ENCODE measurements around the gene ASB15.
A peak's percentile ranks its signal among the peaks of the same experiment; 100 is the strongest.
"Not testable (repeated sequence)": the region's sequence is repeated elsewhere in the genome, so short reads cannot be mapped to it uniquely, and the experiment has no call there.

Gene ASB15

GRCh38 chr7:123601530-123601929 is at the start of gene ASB15:
ASB15 (plus strand) TSS chr7:123601821; CDS start chr7:123614503, 12,682 bp downstream.
- no peaks in the 10 kb centered on the region for H3K4me1 ChIP-seq (ENCODE audit: control insufficient read depth, insufficient read depth, low read length)
- H3K9me3 ChIP-seq (ENCODE audit: control insufficient read depth, insufficient read depth, low read length): no peaks in the 10 kb centered on the region
- no peak within 1 kb of the TSS for H3K9ac ChIP-seq (ENCODE audit: low read depth, low read length)
- no peak within 1 kb of the TSS for H3K4me3 ChIP-seq (ENCODE audit: low read depth, low read length)
- H3K27me3 ChIP-seq (ENCODE audit: control insufficient read depth, insufficient read depth, low read length): no peaks in the 10 kb centered on the region
- no peaks in the 10 kb centered on the region for H3K36me3 ChIP-seq (ENCODE audit: control insufficient read depth, insufficient read depth, low read length)

GRCh38 chr7:123552134-123552533 is 49.5 kb upstream of the ASB15 start:
- H3K27me3 ChIP-seq (ENCODE audit: control insufficient read depth, insufficient read depth, low read length); H3K9ac ChIP-seq (ENCODE audit: low read depth, low read length); H3K4me1 ChIP-seq (ENCODE audit: control insufficient read depth, insufficient read depth, low read length); H3K4me3 ChIP-seq (ENCODE audit: low read depth, low read length); H3K36me3 ChIP-seq (ENCODE audit: control insufficient read depth, insufficient read depth, low read length); H3K9me3 ChIP-seq (ENCODE audit: control insufficient read depth, insufficient read depth, low read length): not testable (repeated sequence)

GRCh38 chr7:123552641-123553040 is 49.0 kb upstream of the ASB15 start:
- Histone ChIP-seq H3K4me1 (ENCODE audit: control insufficient read depth, insufficient read depth, low read length) (no peaks in the 10 kb centered on the region), H3K9ac (ENCODE audit: low read depth, low read length) (no peak overlapping the region), H3K9me3 (ENCODE audit: control insufficient read depth, insufficient read depth, low read length) (no peaks in the 10 kb centered on the region), H3K27me3 (ENCODE audit: control insufficient read depth, insufficient read depth, low read length) (no peaks in the 10 kb centered on the region), H3K36me3 (ENCODE audit: control insufficient read depth, insufficient read depth, low read length) (no peaks in the 10 kb centered on the region), H3K4me3 (ENCODE audit: low read depth, low read length) (no peak overlapping the region)

GRCh38 chr7:123553159-123553558 is 48.5 kb upstream of the ASB15 start:
- Histone ChIP-seq H3K9ac (ENCODE audit: low read depth, low read length) (no peak overlapping the region), H3K36me3 (ENCODE audit: control insufficient read depth, insufficient read depth, low read length) (no peaks in the 10 kb centered on the region), H3K4me3 (ENCODE audit: low read depth, low read length) (no peak overlapping the region), H3K9me3 (ENCODE audit: control insufficient read depth, insufficient read depth, low read length) (no peaks in the 10 kb centered on the region), H3K4me1 (ENCODE audit: control insufficient read depth, insufficient read depth, low read length) (no peaks in the 10 kb centered on the region), H3K27me3 (ENCODE audit: control insufficient read depth, insufficient read depth, low read length) (no peaks in the 10 kb centered on the region)

- Histone ChIP-seq H3K36me3 (ENCODE audit: control insufficient read depth, insufficient read depth, low read length) (no peaks in the 10 kb centered on the region), H3K27me3 (ENCODE audit: control insufficient read depth, insufficient read depth, low read length) (no peaks in the 10 kb centered on the region), H3K9ac (ENCODE audit: low read depth, low read length) (no peak overlapping the region), H3K4me1 (ENCODE audit: control insufficient read depth, insufficient read depth, low read length) (no peaks in the 10 kb centered on the region), H3K9me3 (ENCODE audit: control insufficient read depth, insufficient read depth, low read length) (no peaks in the 10 kb centered on the region), H3K4me3 (ENCODE audit: low read depth, low read length) (no peak overlapping the region)
These were observed 46.1 kb upstream of the ASB15 start for GRCh38 chr7:123555484-123555883.

- peak overlapping the region; percentile 96 for H3K4me3 ChIP-seq (ENCODE audit: low read depth, low read length)
- no peaks in the 10 kb centered on the region for H3K36me3 ChIP-seq (ENCODE audit: control insufficient read depth, insufficient read depth, low read length)
- H3K27me3 ChIP-seq (ENCODE audit: control insufficient read depth, insufficient read depth, low read length): no peaks in the 10 kb centered on the region
- no peaks in the 10 kb centered on the region for H3K9me3 ChIP-seq (ENCODE audit: control insufficient read depth, insufficient read depth, low read length)
- H3K9ac ChIP-seq (ENCODE audit: low read depth, low read length): peak overlapping the region; percentile 68
- no peaks in the 10 kb centered on the region for H3K4me1 ChIP-seq (ENCODE audit: control insufficient read depth, insufficient read depth, low read length)
These were observed 44.6 kb upstream of the ASB15 start for GRCh38 chr7:123557016-123557397.

- no peaks in the 10 kb centered on the region for H3K9me3 ChIP-seq (ENCODE audit: control insufficient read depth, insufficient read depth, low read length)
- peak within 1 kb of the TSS; percentile 96 for H3K4me3 ChIP-seq (ENCODE audit: low read depth, low read length)
- peak within 1 kb of the TSS; percentile 68 for H3K9ac ChIP-seq (ENCODE audit: low read depth, low read length)
- H3K4me1 ChIP-seq (ENCODE audit: control insufficient read depth, insufficient read depth, low read length): no peaks in the 10 kb centered on the region
- H3K27me3 ChIP-seq (ENCODE audit: control insufficient read depth, insufficient read depth, low read length): no peaks in the 10 kb centered on the region
- H3K36me3 ChIP-seq (ENCODE audit: control insufficient read depth, insufficient read depth, low read length): no peaks in the 10 kb centered on the region
These were observed 44.0 kb upstream of the ASB15 start, which contains the start of gene NDUFA5 for GRCh38 chr7:123557398-123558288. NDUFA5 (minus strand) TSS chr7:123557818; CDS start chr7:123557795, 23 bp downstream.

GRCh38 chr7:123558289-123558874 is 43.2 kb upstream of the ASB15 start:
- Histone ChIP-seq H3K9ac (ENCODE audit: low read depth, low read length) (peak overlapping the region; percentile 50), H3K4me3 (ENCODE audit: low read depth, low read length) (peak overlapping the region; percentile 66), H3K9me3 (ENCODE audit: control insufficient read depth, insufficient read depth, low read length) (no peaks in the 10 kb centered on the region), H3K4me1 (ENCODE audit: control insufficient read depth, insufficient read depth, low read length) (no peaks in the 10 kb centered on the region), H3K27me3 (ENCODE audit: control insufficient read depth, insufficient read depth, low read length) (no peaks in the 10 kb centered on the region), H3K36me3 (ENCODE audit: control insufficient read depth, insufficient read depth, low read length) (no peaks in the 10 kb centered on the region)

GRCh38 chr7:123562121-123562520 is 39.5 kb upstream of the ASB15 start:
- Histone ChIP-seq H3K9me3 (ENCODE audit: control insufficient read depth, insufficient read depth, low read length) (no peaks in the 10 kb centered on the region), H3K36me3 (ENCODE audit: control insufficient read depth, insufficient read depth, low read length) (no peaks in the 10 kb centered on the region), H3K9ac (ENCODE audit: low read depth, low read length) (no peak overlapping the region), H3K27me3 (ENCODE audit: control insufficient read depth, insufficient read depth, low read length) (no peaks in the 10 kb centered on the region), H3K4me1 (ENCODE audit: control insufficient read depth, insufficient read depth, low read length) (no peaks in the 10 kb centered on the region), H3K4me3 (ENCODE audit: low read depth, low read length) (no peak overlapping the region)

- Histone ChIP-seq H3K9ac (ENCODE audit: low read depth, low read length) (no peak overlapping the region), H3K4me3 (ENCODE audit: low read depth, low read length) (no peak overlapping the region), H3K36me3 (ENCODE audit: control insufficient read depth, insufficient read depth, low read length) (no peaks in the 10 kb centered on the region), H3K4me1 (ENCODE audit: control insufficient read depth, insufficient read depth, low read length) (peaks cover 5% of the 10 kb centered on the region), H3K9me3 (ENCODE audit: control insufficient read depth, insufficient read depth, low read length) (no peaks in the 10 kb centered on the region), H3K27me3 (ENCODE audit: control insufficient read depth, insufficient read depth, low read length) (no peaks in the 10 kb centered on the region)
These were observed 32.1 kb upstream of the ASB15 start for GRCh38 chr7:123569352-123570010.

GRCh38 chr7:123570390-123571182 is 31.0 kb upstream of the ASB15 start:
- Histone ChIP-seq H3K9ac (ENCODE audit: low read depth, low read length) (no peak overlapping the region), H3K4me1 (ENCODE audit: control insufficient read depth, insufficient read depth, low read length) (peaks cover 12% of the 10 kb centered on the region), H3K4me3 (ENCODE audit: low read depth, low read length) (no peak overlapping the region), H3K36me3 (ENCODE audit: control insufficient read depth, insufficient read depth, low read length) (no peaks in the 10 kb centered on the region), H3K27me3 (ENCODE audit: control insufficient read depth, insufficient read depth, low read length) (no peaks in the 10 kb centered on the region), H3K9me3 (ENCODE audit: control insufficient read depth, insufficient read depth, low read length) (no peaks in the 10 kb centered on the region)

Data from iPS-15b (cell line).